ENCODE results near the gene LANCL2. TPM values are rescaled to one million over a fixed set of nuclear protein-coding genes. Genes with fewer than 3 reads are reported as not detected.

The LANCL2 gene
- polyA plus RNA-seq, 3 donors = 6.4 to 11.8 (median 8.3) TPM

GRCh38 chr7:55410667-55411239, 45.6 kb downstream of the LANCL2 start:
- Histone ChIP-seq H3K9me3 (replicated peaks in 1 of 2; ENCODE audit: control insufficient read depth in 1 of 2, insufficient read depth in 1 of 2, low read length in 2 of 2) (no peaks in the 10 kb centered on the region), H3K79me2 (ENCODE audit: insufficient read depth, low read length) (no peaks in the 10 kb centered on the region), H3K4me1 (ENCODE audit: control insufficient read depth in 1 of 2, insufficient read depth in 2 of 2, low read length in 2 of 2) (no peaks in the 10 kb centered on the region), H3K27ac (ENCODE audit: low read depth in 1 of 2, low read length in 2 of 2) (no peak overlapping the region), H3K36me3 (replicated peaks in 1 of 2; ENCODE audit: control insufficient read depth in 1 of 2, insufficient read depth in 2 of 2, low read length in 2 of 2) (peaks cover 3 to 11% of the 10 kb centered on the region in 2 donors), H2AFZ (ENCODE audit: insufficient read depth, low read depth, low read length, poor library complexity, severe bottlenecking) (no peak overlapping the region), H3K9ac (ENCODE audit: insufficient read depth, low read length, poor library complexity, severe bottlenecking) (no peak overlapping the region), H3K4me3 (replicated peaks in 1 of 3; ENCODE audit: low read depth in 2 of 3, low read length in 3 of 3) (no peak overlapping the region), H3K27me3 (ENCODE audit: control insufficient read depth in 2 of 2, insufficient read depth in 2 of 2, low read length in 2 of 2) (no peaks in the 10 kb centered on the region), H3K4me2 (replicated peaks; ENCODE audit: extremely low read depth, low read length, poor library complexity, severe bottlenecking) (no peak overlapping the region), H4K20me1 (ENCODE audit: insufficient read depth, low read length) (no peaks in the 10 kb centered on the region)
- 95% methylated on average over 3 of the region's 4 CpGs for WGBS (ENCODE audit: insufficient coverage)
- H3K4me1 Mint-ChIP-seq = no peaks in the 10 kb centered on the region
- H3K36me3 Mint-ChIP-seq = peaks cover 24 to 40% of the 10 kb centered on the region in 2 donors
- H3K9me3 Mint-ChIP-seq = no peaks in the 10 kb centered on the region
- TF ChIP-seq CTCF (IDR thresholded peaks at IDR 0.05) = no peak
- no peak for DNase-seq
- intact Hi-C loops (cut with micrococcal nuclease) = loop anchor here in 1 of 2 donors (5.0 kb wide), 1 partner anchor 128 kb away; no protein-coding TSS in a partner anchor
- H3K27ac Mint-ChIP-seq = no peak overlapping the region
- peaks cover 0 to 2% (median 0%) of the 10 kb centered on the region in 3 donors for H3K27me3 Mint-ChIP-seq (ENCODE audit: low read depth in 3 of 3)
- H3K4me3 Mint-ChIP-seq = no peak overlapping the region

- intact Hi-C loops (cut with micrococcal nuclease) = loop anchor here in 1 of 2 donors (5.0 kb wide), 1 partner anchor 130 kb away; no protein-coding TSS in a partner anchor
- 98% methylated on average over 7 of the region's 12 CpGs for WGBS (ENCODE audit: insufficient coverage)
- H3K27ac Mint-ChIP-seq = no peak overlapping the region
Observed at GRCh38 chr7:55411844-55412243, 46.7 kb downstream of the LANCL2 start.

More at GRCh38 chr7:55411844-55412243, 46.7 kb downstream of the LANCL2 start:
- no peaks in the 10 kb centered on the region for H3K27me3 ChIP-seq (ENCODE audit: control insufficient read depth in 2 of 2, insufficient read depth in 2 of 2, low read length in 2 of 2)
- Mint-ChIP-seq H3K4me1 (no peaks in the 10 kb centered on the region), H3K27me3 (ENCODE audit: low read depth in 3 of 3) (peaks cover 0 to 2% (median 0%) of the 10 kb centered on the region in 3 donors), H3K4me3 (no peak overlapping the region), H3K36me3 (peaks cover 15 to 34% of the 10 kb centered on the region in 2 donors), H3K9me3 (no peaks in the 10 kb centered on the region)
- H3K27ac ChIP-seq (ENCODE audit: low read depth in 1 of 2, low read length in 2 of 2) = no peak overlapping the region
- no peak for DNase-seq
- no peak overlapping the region for H3K4me3 ChIP-seq (replicated peaks in 1 of 3; ENCODE audit: low read depth in 2 of 3, low read length in 3 of 3)
- no peak overlapping the region for H2AFZ ChIP-seq (ENCODE audit: insufficient read depth, low read depth, low read length, poor library complexity, severe bottlenecking)
- no peaks in the 10 kb centered on the region for H4K20me1 ChIP-seq (ENCODE audit: insufficient read depth, low read length)
- no peaks in the 10 kb centered on the region for H3K79me2 ChIP-seq (ENCODE audit: insufficient read depth, low read length)
- peaks cover 0 to 7% of the 10 kb centered on the region in 2 donors for H3K36me3 ChIP-seq (replicated peaks in 1 of 2; ENCODE audit: control insufficient read depth in 1 of 2, insufficient read depth in 2 of 2, low read length in 2 of 2)
- no peak overlapping the region for H3K4me2 ChIP-seq (replicated peaks; ENCODE audit: extremely low read depth, low read length, poor library complexity, severe bottlenecking)
- TF ChIP-seq CTCF (IDR thresholded peaks at IDR 0.05) = no peak
- H3K9ac ChIP-seq (ENCODE audit: insufficient read depth, low read length, poor library complexity, severe bottlenecking) = no peak overlapping the region
- H3K9me3 ChIP-seq (replicated peaks in 1 of 2; ENCODE audit: control insufficient read depth in 1 of 2, insufficient read depth in 1 of 2, low read length in 2 of 2) = no peaks in the 10 kb centered on the region
- no peaks in the 10 kb centered on the region for H3K4me1 ChIP-seq (ENCODE audit: control insufficient read depth in 1 of 2, insufficient read depth in 2 of 2, low read length in 2 of 2)

All from CD14-positive monocyte (primary cell).